Uterus (tissue), 2 donors: ENCODE measurements around the gene ELANE.
"Not testable (repeated sequence)": the region's sequence is repeated elsewhere in the genome, so short reads cannot be mapped to it uniquely, and the experiment has no call there.

Experiments used
- CTCF ChIP-seq, 4 experiments: fragments of 200-600 bp in 2 of 4; fragments of 450-650 bp in 2 of 4; sonication (generic) in 2 of 4; IDR thresholded peaks; one replicate each; pipeline ENCODE4 v1.5.1; 2016 to 2019; ENCODE audit warnings: antibody characterized with exemption in 4 of 4, mild to moderate bottlenecking in 2 of 4, moderate library complexity in 1 of 4
- POLR2A ChIP-seq, 2 donors: fragments of 450-650 bp; IDR thresholded peaks; one replicate each; pipeline ENCODE4 v1.6.1; 2016; ENCODE audit warnings: antibody characterized with exemption in 2 of 2, mild to moderate bottlenecking in 1 of 2, moderate library complexity in 1 of 2

GRCh38 chr19:877992-878660 is 26.0 kb downstream of the ELANE start:
- not testable (repeated sequence) for TF ChIP-seq CTCF, POLR2A (IDR thresholded peaks at IDR 0.05)
